CD4-positive, alpha-beta T cell (primary cell): ENCODE results near the gene ADORA2B. TPM values are rescaled to one million over a fixed set of nuclear protein-coding genes. Genes with fewer than 3 reads are reported as not detected.

Source experiments
- ATAC-seq: fragments of 200-7000 bp; cut with Tn5 transposase; one replicate; pipeline ENCODE4 v1.10.0; 2022; ENCODE audit warnings: mild to moderate bottlenecking; ENCODE audit not compliant: poor library complexity
- CTCF ChIA-PET: fragments of 350-600 bp; sonication (Branson Sonifier 250); formaldehyde crosslinking; loops from one replicate; lab custom pipeline; 2021; ENCODE audit warnings: antibody characterized with exemption, inconsistent platforms; lab: Charles Lee
- POLR2A ChIA-PET: fragments of 350-600 bp; sonication (Branson Sonifier 250); formaldehyde crosslinking; loops from one replicate; lab custom pipeline; 2021; ENCODE audit warnings: antibody characterized with exemption, inconsistent platforms; lab: Charles Lee
- DNase-seq, 14 experiments: peaks; one replicate each; pipeline ENCODE4 v3.0.0-alpha.2; 2013 to 2020; ENCODE audit warnings: mixed read lengths in 2 of 14
- H3K27ac ChIP-seq, 2 donors: one replicate each; pipeline versions ENCODE4 v1.5.1 to v1.7.0; 2013; ENCODE audit warnings: low read length in 2 of 2, low read depth in 1 of 2, mild to moderate bottlenecking in 1 of 2
- H3K27me3 ChIP-seq, 2 experiments: 1 replicate in 1 of 2; 2 replicates in 1 of 2; pipeline versions ENCODE4 v1.6.1 to v1.7.0; 2013; ENCODE audit warnings: low read length in 2 of 2, control low read depth in 1 of 2, mild to moderate bottlenecking in 1 of 2, moderate library complexity in 1 of 2; ENCODE audit not compliant: insufficient read depth in 2 of 2, control insufficient read depth in 1 of 2
- H3K36me3 ChIP-seq: one replicate; pipeline ENCODE4 v1.6.1; 2013; ENCODE audit warnings: low read length, control low read depth; ENCODE audit not compliant: insufficient read depth
- H3K4me1 ChIP-seq: one replicate; pipeline ENCODE4 v1.6.1; 2013; ENCODE audit warnings: low read length, control low read depth; ENCODE audit not compliant: insufficient read depth
- H3K4me3 ChIP-seq: one replicate; pipeline ENCODE4 v1.5.1; 2013; ENCODE audit warnings: mild to moderate bottlenecking, low read length, moderate library complexity
- H3K9me3 ChIP-seq, 2 experiments: 1 replicate in 1 of 2; 2 replicates in 1 of 2; pipeline versions ENCODE4 v1.6.1 to v1.7.0; 2013; ENCODE audit warnings: low read length in 2 of 2, mild to moderate bottlenecking in 2 of 2, control low read depth in 1 of 2, moderate library complexity in 1 of 2; ENCODE audit not compliant: control insufficient read depth in 1 of 2, insufficient read depth in 1 of 2
- H3K27ac Mint-ChIP-seq: one replicate; pipeline ENCODE4 v1.8.0; 2020; ENCODE audit warnings: mixed read lengths
- H3K27me3 Mint-ChIP-seq: one replicate; pipeline ENCODE4 v1.8.0; 2021; ENCODE audit warnings: mixed read lengths
- H3K36me3 Mint-ChIP-seq: one replicate; pipeline ENCODE4 v1.8.0; 2021; ENCODE audit warnings: low read depth, mixed read lengths
- H3K4me1 Mint-ChIP-seq: one replicate; pipeline ENCODE4 v1.8.0; 2021; ENCODE audit warnings: low read depth, mixed read lengths
- H3K4me3 Mint-ChIP-seq: one replicate; pipeline ENCODE4 v1.8.0; 2020; ENCODE audit warnings: mild to moderate bottlenecking, mixed read lengths
- H3K9me3 Mint-ChIP-seq: one replicate; pipeline ENCODE4 v1.8.0; 2020; ENCODE audit warnings: mixed read lengths
- CTCF ChIP-seq: fragments of 200-600 bp; IDR thresholded peaks from one replicate; pipeline ENCODE4 v1.8.0; 2022; ENCODE audit warnings: antibody characterized with exemption, mild to moderate bottlenecking
- intact Hi-C, 2 experiments: fragments of 100-400 bp; cut with DNase I in 1 of 2; cut with micrococcal nuclease in 1 of 2; formaldehyde crosslinking; loops; one replicate each; pipeline versions ENCODE4 v1.15.1 to v1.9.0; 2023 to 2025; cut with DNase I, micrococcal nuclease
- total RNA-seq, 174 experiments: library from RNA in 2 of 174; stranded (reverse) in 2 of 174; gene quantifications; one replicate each; pipeline ENCODE4 v1.2.3 and lab custom pipeline; 2021 to 2026

The ADORA2B gene
- total RNA-seq, 2 experiments from 2014 or later = not detected

- Histone ChIP-seq H3K4me1 (no peaks in the 10 kb centered on the region), H3K4me3 (no peak overlapping the region), H3K9me3 (no peaks in the 10 kb centered on the region), H3K27ac (no peak overlapping the region), H3K27me3 (peaks cover 6% of the 10 kb centered on the region in 2 experiments), H3K36me3 (no peaks in the 10 kb centered on the region)
- intact Hi-C loops = no loop called here
- H3K27me3 Mint-ChIP-seq = peaks cover 10% of the 10 kb centered on the region
- ChIA-PET CTCF (no interaction called here), POLR2A (interaction anchor here (0.6 kb wide), 1 partner anchor 59 kb away, joined by 3 read pairs; no protein-coding TSS in a partner anchor)
- H3K4me1 Mint-ChIP-seq = no peaks in the 10 kb centered on the region
- H3K9me3 Mint-ChIP-seq = no peaks in the 10 kb centered on the region
- H3K4me3 Mint-ChIP-seq = no peak overlapping the region
- H3K36me3 Mint-ChIP-seq = no peaks in the 10 kb centered on the region
- ATAC-seq (no peak), DNase-seq (no peak)
- no peak overlapping the region for H3K27ac Mint-ChIP-seq
- TF ChIP-seq CTCF = no peak
Measured at GRCh38 chr17:15917021-15917437, 27.9 kb upstream of the ADORA2B start.

GRCh38 chr17:15917438-15918027 lies 27.4 kb upstream of the ADORA2B start:
- Mint-ChIP-seq H3K9me3 (no peaks in the 10 kb centered on the region), H3K4me1 (no peaks in the 10 kb centered on the region), H3K27ac (no peak overlapping the region), H3K27me3 (peaks cover 10% of the 10 kb centered on the region), H3K4me3 (no peak overlapping the region), H3K36me3 (no peaks in the 10 kb centered on the region)
- H3K9me3 ChIP-seq = no peaks in the 10 kb centered on the region
- intact Hi-C loops = no loop called here
- no peak for TF ChIP-seq CTCF
- no peak for ATAC-seq
- DNase-seq = no peak
- no peak overlapping the region for H3K27ac ChIP-seq
- ChIA-PET POLR2A (interaction anchor here (0.6 kb wide), 1 partner anchor 59 kb away, joined by 3 read pairs; no protein-coding TSS in a partner anchor), CTCF (no interaction called here)
- H3K27me3 ChIP-seq = peaks cover 6% of the 10 kb centered on the region in 2 experiments
- H3K4me3 ChIP-seq = no peak overlapping the region
- no peaks in the 10 kb centered on the region for H3K36me3 ChIP-seq
- H3K4me1 ChIP-seq = no peaks in the 10 kb centered on the region

GRCh38 chr17:15918261-15918660 lies 26.7 kb upstream of the ADORA2B start:
- intact Hi-C loops = no loop called here
- no peak for ATAC-seq
- Mint-ChIP-seq H3K36me3 (no peaks in the 10 kb centered on the region), H3K4me3 (no peak overlapping the region), H3K27ac (no peak overlapping the region), H3K27me3 (peaks cover 10% of the 10 kb centered on the region), H3K4me1 (no peaks in the 10 kb centered on the region), H3K9me3 (no peaks in the 10 kb centered on the region)
- H3K4me3 ChIP-seq = no peak overlapping the region
- H3K4me1 ChIP-seq = no peaks in the 10 kb centered on the region
- DNase-seq = no peak
- no peak overlapping the region for H3K27ac ChIP-seq
- ChIA-PET CTCF (no interaction called here), POLR2A (no interaction called here)
- no peaks in the 10 kb centered on the region for H3K9me3 ChIP-seq
- H3K36me3 ChIP-seq = no peaks in the 10 kb centered on the region
- no peak for TF ChIP-seq CTCF
- peaks cover 6% of the 10 kb centered on the region in 2 experiments for H3K27me3 ChIP-seq
